GM12892 (cell line): ENCODE data around the gene SLC5A2.

Experiments
- POLR2A ChIP-seq: IDR thresholded peaks from 2 replicates; pipeline ENCODE4 v1.6.1; 2011; ENCODE audit warnings: low read depth, low read length, control low read depth
- POLR2AphosphoS5 ChIP-seq: IDR thresholded peaks from 2 replicates; pipeline ENCODE4 v1.6.1; 2011; ENCODE audit warnings: low read depth, low read length, control low read depth

GRCh38 chr16:31460582-31461002 lies 22.3 kb upstream of the SLC5A2 start:
- TF ChIP-seq POLR2A (no peak), POLR2AphosphoS5 (no peak)
